ENCODE results near the gene CUBN.

DNA sequence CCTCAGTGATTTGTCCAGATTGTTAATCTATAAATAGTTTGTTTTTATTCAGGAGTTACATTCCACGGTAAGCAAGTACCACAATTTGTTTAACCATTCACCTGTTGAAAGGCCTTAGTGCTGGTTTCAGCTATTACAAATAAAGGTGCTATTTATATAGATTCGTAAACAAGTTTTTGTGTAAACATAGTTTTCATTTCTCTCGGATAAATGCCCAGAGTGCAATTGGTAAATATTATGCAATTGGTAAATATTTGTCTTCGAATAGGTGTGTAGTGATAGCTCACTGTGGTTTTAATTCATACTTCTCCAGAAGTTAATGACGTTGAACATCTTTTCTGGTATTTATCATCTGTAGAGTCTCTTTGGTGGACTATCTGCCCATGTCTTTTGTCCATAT lies 235.9 kb downstream of the CUBN start:
- TF ChIP-seq POLR2A (IDR thresholded peaks at IDR 0.05) = no peak
- TF ChIP-seq, protein P1, sequence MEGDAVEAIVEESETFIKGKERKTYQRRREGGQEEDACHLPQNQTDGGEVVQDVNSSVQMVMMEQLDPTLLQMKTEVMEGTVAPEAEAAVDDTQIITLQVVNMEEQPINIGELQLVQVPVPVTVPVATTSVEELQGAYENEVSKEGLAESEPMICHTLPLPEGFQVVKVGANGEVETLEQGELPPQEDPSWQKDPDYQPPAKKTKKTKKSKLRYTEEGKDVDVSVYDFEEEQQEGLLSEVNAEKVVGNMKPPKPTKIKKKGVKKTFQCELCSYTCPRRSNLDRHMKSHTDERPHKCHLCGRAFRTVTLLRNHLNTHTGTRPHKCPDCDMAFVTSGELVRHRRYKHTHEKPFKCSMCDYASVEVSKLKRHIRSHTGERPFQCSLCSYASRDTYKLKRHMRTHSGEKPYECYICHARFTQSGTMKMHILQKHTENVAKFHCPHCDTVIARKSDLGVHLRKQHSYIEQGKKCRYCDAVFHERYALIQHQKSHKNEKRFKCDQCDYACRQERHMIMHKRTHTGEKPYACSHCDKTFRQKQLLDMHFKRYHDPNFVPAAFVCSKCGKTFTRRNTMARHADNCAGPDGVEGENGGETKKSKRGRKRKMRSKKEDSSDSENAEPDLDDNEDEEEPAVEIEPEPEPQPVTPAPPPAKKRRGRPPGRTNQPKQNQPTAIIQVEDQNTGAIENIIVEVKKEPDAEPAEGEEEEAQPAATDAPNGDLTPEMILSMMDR (IDR thresholded peaks at IDR 0.05) = no peak
